Natural killer cell (primary cell): ENCODE measurements around the gene FGF4. TPM values are rescaled to one million over a fixed set of nuclear protein-coding genes. Genes with fewer than 3 reads are reported as not detected.

Experiments used
- ATAC-seq, 3 donors: fragments of 150-1000 bp in 2 of 3; fragments of 200-7000 bp in 1 of 3; cut with Tn5 transposase; 1 replicate in 1 of 3; 2 replicates in 2 of 3; pipeline ENCODE4 v1.10.0; 2021; ENCODE audit warnings: mild to moderate bottlenecking in 2 of 3, moderate library complexity in 2 of 3
- DNase-seq, 2 donors: peaks; one replicate each; pipeline versions ENCODE4 v3.0.0 to v3.0.0-alpha.2; 2013 to 2021; ENCODE audit warnings: mixed read lengths in 1 of 2
- H3K27ac ChIP-seq: one replicate; pipeline ENCODE4 v1.5.1; 2013; ENCODE audit warnings: mild to moderate bottlenecking, low read length
- H3K27me3 ChIP-seq: one replicate; pipeline ENCODE4 v1.6.1; 2013; ENCODE audit warnings: low read length; ENCODE audit not compliant: control insufficient read depth, insufficient read depth
- H3K36me3 ChIP-seq: one replicate; pipeline ENCODE4 v1.6.1; 2013; ENCODE audit warnings: low read length; ENCODE audit not compliant: control insufficient read depth, insufficient read depth
- H3K4me1 ChIP-seq: one replicate; pipeline ENCODE4 v1.6.1; 2013; ENCODE audit warnings: low read length; ENCODE audit not compliant: control insufficient read depth, insufficient read depth
- H3K4me3 ChIP-seq: one replicate; pipeline ENCODE4 v1.5.1; 2013; ENCODE audit warnings: low read length
- H3K9me3 ChIP-seq: one replicate; pipeline ENCODE4 v1.6.1; 2013; ENCODE audit warnings: low read length; ENCODE audit not compliant: control insufficient read depth, insufficient read depth
- H3K27ac Mint-ChIP-seq, 2 donors: one replicate each; pipeline ENCODE4 v1.8.0; 2022; ENCODE audit warnings: mild to moderate bottlenecking in 2 of 2, mixed read lengths in 2 of 2, moderate library complexity in 1 of 2
- H3K27me3 Mint-ChIP-seq, 2 donors: one replicate each; pipeline ENCODE4 v1.8.0; 2022; ENCODE audit warnings: low read depth in 2 of 2, mixed read lengths in 2 of 2
- H3K36me3 Mint-ChIP-seq: one replicate; pipeline ENCODE4 v1.8.0; 2022; ENCODE audit warnings: mixed read lengths
- H3K4me1 Mint-ChIP-seq, 2 donors: one replicate each; pipeline ENCODE4 v1.8.0; 2022; ENCODE audit warnings: mixed read lengths in 2 of 2
- H3K4me3 Mint-ChIP-seq: one replicate; pipeline ENCODE4 v1.8.0; 2022; ENCODE audit warnings: mild to moderate bottlenecking, moderate library complexity, mixed read lengths
- H3K9me3 Mint-ChIP-seq, 2 donors: one replicate each; pipeline ENCODE4 v1.8.0; 2022; ENCODE audit warnings: mixed read lengths in 2 of 2
- WGBS: methylation state at CpG from one replicate; pipeline ENCODE4 v1.1.7; 2013; ENCODE audit warnings: missing lambda C conversion rate; ENCODE audit not compliant: insufficient coverage; 5-methylcytosine and 5-hydroxymethylcytosine counted together
- intact Hi-C: fragments of 100-400 bp; cut with micrococcal nuclease; formaldehyde crosslinking; loops from one replicate; pipeline ENCODE4 v1.14.2; 2022
- total RNA-seq, 4 donors: library from RNA; stranded (reverse); fragments of 120-200 nt in 1 of 4; gene quantifications; one replicate each; pipeline versions ENCODE4 v1.2.3 to v1.2.4, GENCODE V29; 2013 to 2022
- TF ChIP-seq, protein P1 (sequence below): fragments of 200-600 bp; IDR thresholded peaks from one replicate; pipeline ENCODE4 v1.8.0; 2022; ENCODE audit warnings: antibody characterized with exemption

The FGF4 gene
- total RNA-seq, 3 donors from 2014 or later (not counting 1 experiment from before 2014, with no cell fraction given), result not detected

DNA sequence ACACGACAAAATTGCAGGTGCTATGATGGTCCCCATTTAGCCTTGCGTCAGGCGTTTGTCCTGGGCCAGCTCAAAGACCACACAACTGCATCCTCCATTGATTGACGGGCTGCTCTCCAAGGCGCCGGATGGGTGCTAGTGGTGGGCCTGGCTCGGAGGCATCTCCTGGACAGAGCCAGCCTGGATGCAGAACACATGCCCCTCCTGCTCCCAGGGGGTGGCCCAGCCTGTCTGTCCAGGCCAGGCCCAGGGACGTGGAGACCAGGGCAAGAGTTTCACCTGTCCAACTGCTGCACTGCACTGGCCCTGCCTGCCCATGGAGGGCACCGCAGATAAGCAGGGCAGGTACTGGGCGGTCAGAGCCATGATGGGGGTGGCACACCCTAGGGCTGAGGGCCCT is 47.9 kb downstream of the FGF4 start:
- Mint-ChIP-seq H3K9me3 (no peaks in the 10 kb centered on the region), H3K4me3 (no peak overlapping the region), H3K27me3 (peaks cover 19 to 24% of the 10 kb centered on the region in 2 donors), H3K36me3 (no peaks in the 10 kb centered on the region), H3K27ac (no peak overlapping the region), H3K4me1 (no peaks in the 10 kb centered on the region)
- no peak for ATAC-seq
- intact Hi-C loops, result no loop called here
- no peaks in the 10 kb centered on the region for H3K9me3 ChIP-seq
- H3K36me3 ChIP-seq, result no peaks in the 10 kb centered on the region
- WGBS, result 86% methylated on average over 10 of the region's 10 CpGs
- TF ChIP-seq, protein P1, sequence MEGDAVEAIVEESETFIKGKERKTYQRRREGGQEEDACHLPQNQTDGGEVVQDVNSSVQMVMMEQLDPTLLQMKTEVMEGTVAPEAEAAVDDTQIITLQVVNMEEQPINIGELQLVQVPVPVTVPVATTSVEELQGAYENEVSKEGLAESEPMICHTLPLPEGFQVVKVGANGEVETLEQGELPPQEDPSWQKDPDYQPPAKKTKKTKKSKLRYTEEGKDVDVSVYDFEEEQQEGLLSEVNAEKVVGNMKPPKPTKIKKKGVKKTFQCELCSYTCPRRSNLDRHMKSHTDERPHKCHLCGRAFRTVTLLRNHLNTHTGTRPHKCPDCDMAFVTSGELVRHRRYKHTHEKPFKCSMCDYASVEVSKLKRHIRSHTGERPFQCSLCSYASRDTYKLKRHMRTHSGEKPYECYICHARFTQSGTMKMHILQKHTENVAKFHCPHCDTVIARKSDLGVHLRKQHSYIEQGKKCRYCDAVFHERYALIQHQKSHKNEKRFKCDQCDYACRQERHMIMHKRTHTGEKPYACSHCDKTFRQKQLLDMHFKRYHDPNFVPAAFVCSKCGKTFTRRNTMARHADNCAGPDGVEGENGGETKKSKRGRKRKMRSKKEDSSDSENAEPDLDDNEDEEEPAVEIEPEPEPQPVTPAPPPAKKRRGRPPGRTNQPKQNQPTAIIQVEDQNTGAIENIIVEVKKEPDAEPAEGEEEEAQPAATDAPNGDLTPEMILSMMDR, result no peak
- DNase-seq, result no peak
- H3K27me3 ChIP-seq, result peaks cover 2% of the 10 kb centered on the region
- H3K4me1 ChIP-seq, result no peaks in the 10 kb centered on the region
- no peak overlapping the region for H3K27ac ChIP-seq
- no peak overlapping the region for H3K4me3 ChIP-seq

DNA sequence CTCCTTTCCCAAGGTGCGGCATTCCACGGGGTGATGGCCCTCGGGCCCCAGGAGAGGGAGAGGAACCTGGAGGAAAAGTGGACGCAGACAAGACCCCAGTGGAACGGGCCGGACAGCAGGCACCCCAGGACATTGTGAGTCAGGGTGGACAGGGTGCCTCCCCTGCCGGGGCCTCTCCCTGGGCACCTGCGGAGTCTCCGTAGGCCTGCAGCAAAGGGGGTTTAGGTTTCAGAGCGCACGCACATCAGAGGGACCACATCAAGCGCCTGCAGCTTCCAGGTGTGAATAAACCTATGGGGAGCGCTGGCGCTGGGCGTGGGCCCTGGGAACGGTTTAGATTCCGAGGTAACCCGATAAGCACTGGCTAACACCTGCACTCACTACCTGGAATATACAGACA is 48.7 kb downstream of the FGF4 start:
- H3K4me3 ChIP-seq, result no peak overlapping the region
- TF ChIP-seq, protein P1, result no peak
- Mint-ChIP-seq H3K4me3 (no peak overlapping the region), H3K27ac (no peak overlapping the region), H3K36me3 (no peaks in the 10 kb centered on the region), H3K27me3 (peaks cover 19 to 23% of the 10 kb centered on the region in 2 donors), H3K4me1 (no peaks in the 10 kb centered on the region), H3K9me3 (no peaks in the 10 kb centered on the region)
- H3K9me3 ChIP-seq, result no peaks in the 10 kb centered on the region
- peaks cover 6% of the 10 kb centered on the region for H3K27me3 ChIP-seq
- no peaks in the 10 kb centered on the region for H3K4me1 ChIP-seq
- intact Hi-C loops, result no loop called here
- ATAC-seq, result no peak
- no peaks in the 10 kb centered on the region for H3K36me3 ChIP-seq
- 39% methylated on average over 18 of the region's 18 CpGs for WGBS
- no peak for DNase-seq
- H3K27ac ChIP-seq, result no peak overlapping the region

DNA sequence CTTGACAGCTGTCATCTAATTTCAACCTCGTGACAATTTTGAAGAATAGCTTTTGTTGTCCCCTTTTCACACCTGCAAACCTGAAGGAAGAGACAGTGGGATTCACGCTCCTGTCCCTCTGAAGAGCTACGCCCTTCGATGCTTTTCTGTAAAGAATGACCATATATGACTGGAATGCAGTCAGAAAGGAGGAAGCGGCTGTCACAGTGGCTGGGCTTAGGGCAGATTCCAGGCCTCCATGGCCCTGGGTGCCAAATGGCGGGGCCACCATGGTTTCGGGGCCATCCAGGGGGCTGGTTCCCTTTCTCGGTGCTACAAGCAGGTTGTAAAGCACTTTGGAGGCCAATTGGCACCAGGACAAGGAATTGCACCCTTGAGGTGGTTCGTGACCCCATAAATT is 49.1 kb downstream of the FGF4 start:
- Histone ChIP-seq H3K4me3 (no peak overlapping the region), H3K9me3 (no peaks in the 10 kb centered on the region), H3K27me3 (peaks cover 8% of the 10 kb centered on the region), H3K4me1 (no peaks in the 10 kb centered on the region), H3K36me3 (no peaks in the 10 kb centered on the region), H3K27ac (no peak overlapping the region)
- 34% methylated on average over 9 of the region's 9 CpGs for WGBS
- DNase-seq, result no peak
- TF ChIP-seq, protein P1, result no peak
- H3K4me3 Mint-ChIP-seq, result no peak overlapping the region
- no peaks in the 10 kb centered on the region for H3K4me1 Mint-ChIP-seq
- no peak overlapping the region for H3K27ac Mint-ChIP-seq
- H3K36me3 Mint-ChIP-seq, result no peaks in the 10 kb centered on the region
- no peaks in the 10 kb centered on the region for H3K9me3 Mint-ChIP-seq
- intact Hi-C loops, result no loop called here
- no peak for ATAC-seq
- H3K27me3 Mint-ChIP-seq, result peaks cover 19 to 23% of the 10 kb centered on the region in 2 donors

DNA sequence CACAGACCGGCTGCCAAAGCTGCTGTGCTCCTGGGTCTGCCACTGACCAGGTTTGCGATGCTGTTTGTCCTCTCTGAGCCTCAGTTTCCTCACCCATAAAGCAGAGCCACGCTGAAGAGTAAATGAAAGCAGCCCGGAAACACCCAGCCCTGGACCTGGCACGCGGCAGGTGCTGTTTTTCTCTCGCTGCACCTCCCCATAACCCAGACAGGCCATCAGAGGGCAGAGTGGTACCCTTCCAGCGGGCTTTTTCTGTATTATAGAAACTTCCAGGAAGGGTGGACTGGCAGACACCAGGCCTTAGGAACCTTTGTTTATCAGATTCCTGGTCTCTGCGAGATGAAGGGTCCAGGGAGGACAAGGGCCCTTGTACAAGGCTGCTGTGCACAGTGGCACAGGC is 53.4 kb downstream of the FGF4 start:
- ATAC-seq (no peak), DNase-seq (no peak)
- Mint-ChIP-seq H3K27me3 (peaks cover 29 to 30% of the 10 kb centered on the region in 2 donors), H3K4me1 (no peaks in the 10 kb centered on the region), H3K27ac (no peak overlapping the region), H3K9me3 (no peaks in the 10 kb centered on the region), H3K36me3 (no peaks in the 10 kb centered on the region), H3K4me3 (no peak overlapping the region)
- Histone ChIP-seq H3K27me3 (peaks cover 14% of the 10 kb centered on the region), H3K4me1 (no peaks in the 10 kb centered on the region), H3K4me3 (no peak overlapping the region), H3K27ac (no peak overlapping the region), H3K9me3 (no peaks in the 10 kb centered on the region), H3K36me3 (no peaks in the 10 kb centered on the region)
- intact Hi-C loops, result no loop called here
- TF ChIP-seq, protein P1, result no peak
- 27% methylated on average over 9 of the region's 9 CpGs for WGBS
